T-helper 1 cell treated with Interleukin-12 subunit alpha and Interleukin-12 subunit beta and Interleukin-4 antibody, amounts not matched to agents 30 ng/mL and 1 ng/mL, for 36 hours (primary cell): ENCODE measurements around the gene ASAP2. TPM values are rescaled to one million over a fixed set of nuclear protein-coding genes. Genes with fewer than 3 reads are reported as not detected.

Source experiments
- intact Hi-C: fragments of 100-400 bp; cut with micrococcal nuclease; formaldehyde crosslinking; loops from one replicate; pipeline ENCODE4 v1.15.1; 2024
- total RNA-seq: library from RNA; stranded (reverse); gene quantifications from 2 replicates; pipeline ENCODE4 v1.2.3, GENCODE V29; 2022

ASAP2 gene
- total RNA-seq, 1 donor from 2014 or later: 0.20 TPM

DNA sequence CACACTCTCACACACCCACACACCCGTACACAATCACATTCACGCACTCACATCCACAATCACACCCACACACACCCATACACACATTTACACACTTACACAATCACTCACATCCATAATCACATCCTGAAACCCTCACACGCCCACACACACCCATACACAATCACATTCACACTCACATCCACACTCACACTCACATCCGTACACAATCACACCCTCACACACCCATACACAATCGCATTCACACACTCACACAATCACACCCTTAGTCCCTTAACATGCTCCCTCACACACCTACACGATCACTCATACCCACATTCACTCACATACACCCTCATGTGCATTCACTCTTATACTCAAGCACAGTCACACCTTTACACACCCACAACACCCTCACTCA is 110.9 kb downstream of the ASAP2 start:
- intact Hi-C loops: no loop called here

DNA sequence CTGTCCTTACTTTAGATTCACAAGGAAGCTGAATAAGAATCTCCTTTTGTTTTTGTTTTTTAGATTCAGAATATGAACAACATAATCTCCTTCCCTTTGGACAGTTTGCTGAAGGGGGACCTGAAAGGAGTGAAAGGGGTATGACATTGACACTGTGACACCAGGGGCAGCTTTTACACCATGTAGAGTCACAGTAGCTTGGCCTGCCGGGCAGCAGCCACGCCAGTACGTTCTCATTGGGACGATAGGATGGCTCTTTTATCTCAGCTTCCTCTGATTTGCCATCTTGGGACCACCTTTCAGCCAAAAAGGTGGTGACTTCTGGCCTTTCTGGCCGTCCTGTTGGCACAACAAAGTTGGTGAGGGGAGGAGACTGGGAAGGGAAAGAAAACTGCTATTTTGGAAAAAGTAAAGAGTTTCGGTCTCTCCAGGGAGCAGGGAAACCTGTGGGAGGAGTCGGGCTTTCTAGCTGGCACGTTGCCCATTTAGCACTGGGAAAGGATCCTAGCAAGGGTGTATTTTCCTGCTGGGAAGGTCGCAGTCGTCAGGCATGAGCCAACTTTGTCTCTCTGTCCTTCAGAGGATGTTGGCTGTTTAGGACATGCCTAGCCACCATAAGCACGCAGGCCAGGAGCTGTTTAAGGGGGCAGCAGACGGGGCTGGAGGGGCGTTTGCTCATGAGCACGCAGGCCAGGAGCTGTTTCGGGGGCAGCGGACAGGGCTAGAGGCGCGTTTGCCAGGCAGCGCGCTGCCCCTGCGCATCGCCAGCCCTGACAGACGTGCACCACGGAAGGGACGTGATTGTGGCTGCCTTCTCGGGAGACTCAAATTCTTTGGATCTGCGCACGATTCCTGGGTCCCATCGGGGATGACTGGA is 112.1 kb downstream of the ASAP2 start:
- intact Hi-C loops: no loop called here

DNA sequence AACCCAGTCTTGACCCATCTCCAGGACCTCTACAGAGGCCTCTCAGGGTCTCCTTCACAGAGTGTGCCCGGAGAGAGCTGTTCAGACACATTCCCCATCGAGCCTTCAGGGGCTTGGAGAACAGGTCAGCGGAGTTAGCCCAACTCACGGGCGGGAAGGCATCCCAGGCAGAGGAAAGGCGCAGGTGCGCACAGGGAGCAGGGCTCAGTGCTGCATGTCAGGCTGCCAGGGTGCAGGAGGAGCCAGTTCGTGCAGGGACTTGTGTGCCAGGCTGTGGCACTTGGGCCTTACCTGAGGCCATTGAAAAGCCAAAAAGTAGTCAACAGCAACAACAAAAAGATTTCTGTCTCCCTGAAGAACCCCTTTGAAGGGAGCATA is 112.7 kb downstream of the ASAP2 start:
- intact Hi-C loops: no loop called here

DNA sequence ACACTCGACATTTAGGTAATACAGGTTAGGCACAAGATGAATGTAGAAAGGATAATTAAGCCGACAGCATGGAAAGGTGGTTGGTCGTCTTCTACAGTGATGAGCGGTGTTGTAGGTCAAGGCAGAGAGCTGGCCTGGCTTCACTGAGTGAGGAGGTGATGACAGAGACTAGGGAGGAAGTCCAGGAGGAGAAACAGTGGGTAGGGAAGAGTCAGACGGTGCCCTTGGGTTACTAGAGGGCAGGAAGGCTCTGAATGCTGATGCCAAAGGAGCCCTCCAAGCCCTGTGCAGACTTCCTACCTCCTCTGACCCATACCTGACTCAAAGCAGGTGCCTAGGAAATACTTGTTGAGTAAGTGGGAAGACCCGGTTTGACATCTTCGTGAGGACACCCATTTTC is 116.0 kb downstream of the ASAP2 start:
- intact Hi-C loops: no loop called here

DNA sequence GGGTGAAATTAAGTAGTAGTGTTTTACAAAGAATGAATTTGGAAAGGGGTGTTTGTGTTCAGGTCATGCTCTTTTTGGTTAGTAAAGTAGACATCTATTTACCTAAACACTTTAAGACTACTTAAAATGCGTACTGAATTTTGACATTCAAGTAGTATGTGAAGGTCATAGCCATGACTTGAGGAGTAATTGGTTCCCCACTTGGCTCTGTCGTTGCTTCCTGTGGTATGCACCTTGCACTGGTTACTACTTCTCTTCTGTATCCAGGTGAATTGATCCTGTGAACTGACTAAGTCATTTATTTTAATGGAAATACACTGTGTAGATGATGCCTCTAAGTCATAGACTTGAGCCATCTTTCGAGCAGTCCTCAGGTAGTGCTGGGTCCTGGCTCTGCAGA is 118.8 kb downstream of the ASAP2 start:
- intact Hi-C loops: no loop called here

DNA sequence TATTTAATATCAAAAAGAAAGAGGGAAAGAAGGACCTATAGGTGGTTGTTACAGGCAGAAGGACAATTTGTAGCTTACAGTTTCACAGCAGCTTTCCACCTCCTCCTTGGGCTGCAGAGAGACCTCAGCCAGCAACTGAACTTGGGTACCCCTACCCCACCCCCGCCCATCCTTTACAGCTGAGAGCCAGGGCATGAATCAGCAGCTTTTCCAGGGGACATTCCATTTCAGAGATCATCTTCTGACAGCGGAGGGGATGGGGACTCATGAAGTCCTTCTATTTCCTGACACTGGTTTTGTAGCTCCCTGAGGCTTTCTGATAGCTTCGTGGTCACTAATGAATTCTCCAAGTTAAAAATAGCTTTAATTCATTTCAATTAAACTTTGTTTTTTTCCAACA is 120.4 kb downstream of the ASAP2 start:
- intact Hi-C loops: no loop called here

GRCh38 chr2:9327873-9328352 is 121.3 kb downstream of the ASAP2 start:
- intact Hi-C loops: no loop called here

DNA sequence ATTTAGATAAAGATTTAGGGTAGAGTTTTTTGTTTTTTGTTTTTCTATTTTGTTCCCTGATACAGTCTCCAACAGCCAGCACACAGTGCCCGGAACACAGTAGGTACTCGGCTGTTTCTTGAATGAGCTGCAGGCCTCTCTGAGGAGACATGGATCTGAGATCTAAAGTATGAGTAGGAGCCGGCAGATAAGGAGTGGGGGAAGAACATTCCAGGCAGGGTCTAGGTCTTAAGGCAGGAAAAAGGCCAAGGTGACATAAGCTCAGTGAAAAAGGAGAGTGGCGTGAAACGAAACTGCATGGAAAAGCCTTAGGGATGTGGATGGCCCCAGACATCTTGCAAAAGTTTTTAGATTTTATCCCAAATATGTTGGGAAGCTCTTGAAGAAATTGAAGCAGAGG is 122.3 kb downstream of the ASAP2 start:
- intact Hi-C loops: no loop called here

DNA sequence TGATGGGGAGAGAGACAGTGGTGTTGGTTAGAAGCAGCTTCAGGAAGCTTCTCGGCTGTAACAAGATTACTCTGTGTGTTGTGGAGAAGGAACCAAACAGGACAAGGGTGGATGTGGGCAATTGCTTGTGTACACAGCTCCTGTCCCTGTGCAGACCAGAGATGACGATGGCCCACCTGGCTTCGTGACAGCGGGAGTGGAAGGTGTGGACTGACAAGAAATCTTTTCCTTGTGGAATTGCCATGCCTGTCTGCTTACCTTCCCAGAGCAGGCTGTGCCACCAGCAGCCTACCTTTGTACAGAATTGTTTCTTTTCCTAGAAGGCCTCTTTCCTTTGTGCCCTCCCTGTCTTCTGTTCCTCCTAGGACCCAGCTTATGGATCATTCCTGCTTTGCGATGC is 122.9 kb downstream of the ASAP2 start:
- intact Hi-C loops: no loop called here

- intact Hi-C loops: no loop called here
Measured at GRCh38 chr2:9330612-9331270, 124.1 kb downstream of the ASAP2 start.

DNA sequence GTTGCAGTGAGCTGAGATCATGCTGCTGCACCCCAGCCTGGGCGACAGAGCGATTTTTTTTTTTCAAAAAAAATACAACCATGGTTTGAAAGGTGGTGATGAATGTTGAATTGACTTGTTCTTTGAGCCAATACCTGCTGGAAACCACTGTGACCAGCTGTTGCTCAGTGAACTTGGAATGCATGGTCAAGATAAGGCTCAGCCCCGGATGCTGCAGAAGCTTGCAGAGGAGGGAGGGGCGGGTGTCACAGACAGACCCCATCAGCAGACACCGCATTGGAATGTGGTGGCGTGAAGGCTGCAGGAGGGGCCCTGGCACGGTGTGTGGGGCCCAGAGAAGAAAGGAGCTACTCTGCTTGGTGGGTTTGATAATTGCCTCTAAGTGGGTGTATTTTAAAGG is 125.1 kb downstream of the ASAP2 start:
- intact Hi-C loops: no loop called here

DNA sequence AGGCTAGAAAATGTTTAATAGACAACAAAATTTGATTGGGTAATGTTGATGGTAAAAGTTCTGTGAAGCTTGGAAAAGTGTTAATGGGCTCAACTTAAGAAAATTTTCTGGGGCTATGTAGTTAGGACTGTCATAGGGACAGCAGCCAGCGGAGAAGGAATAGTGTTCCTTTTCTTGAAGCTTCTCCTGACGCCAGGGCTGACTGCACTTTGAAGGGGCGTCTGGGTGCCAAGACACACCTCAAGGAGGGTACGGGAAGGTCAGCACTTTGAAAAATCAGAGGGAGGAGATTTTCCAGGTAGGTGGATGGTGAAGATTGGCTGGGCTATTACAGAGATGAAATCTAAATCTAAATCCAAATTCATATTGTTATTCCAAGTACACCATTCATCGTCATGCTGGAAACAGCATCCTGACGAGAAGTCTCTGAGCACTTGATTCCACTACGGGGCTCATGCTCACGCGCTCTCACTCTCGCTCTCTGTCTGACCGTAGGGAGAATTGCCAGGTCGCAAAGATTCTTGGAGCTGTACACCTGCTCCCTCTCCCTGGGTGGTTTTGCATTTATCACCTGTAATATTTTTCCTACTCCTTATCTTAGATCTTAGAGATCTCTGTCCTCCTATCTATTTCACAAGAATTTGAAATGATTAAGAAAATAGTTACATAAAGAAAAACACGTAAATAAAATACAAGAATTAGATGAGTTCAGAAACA is 125.7 kb downstream of the ASAP2 start:
- intact Hi-C loops: no loop called here

DNA sequence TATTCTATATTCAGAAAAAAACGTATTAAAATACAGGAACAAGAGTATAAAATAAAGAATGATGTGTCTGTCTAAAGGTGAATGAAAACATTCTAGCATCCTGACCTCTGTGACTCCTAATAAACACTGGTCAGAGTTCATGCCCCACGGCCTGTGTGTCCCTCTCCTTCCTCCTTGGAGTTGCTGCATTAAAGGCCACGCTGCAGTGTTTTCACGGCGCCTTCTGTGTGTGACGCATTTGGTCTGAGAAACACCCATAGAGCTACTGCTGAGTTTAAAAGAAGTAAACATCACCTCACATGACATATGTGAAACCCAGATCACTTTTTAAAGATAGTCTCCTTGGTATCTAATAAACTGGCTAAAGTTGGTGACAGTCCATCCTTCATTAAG is 126.2 kb downstream of the ASAP2 start:
- intact Hi-C loops: no loop called here

DNA sequence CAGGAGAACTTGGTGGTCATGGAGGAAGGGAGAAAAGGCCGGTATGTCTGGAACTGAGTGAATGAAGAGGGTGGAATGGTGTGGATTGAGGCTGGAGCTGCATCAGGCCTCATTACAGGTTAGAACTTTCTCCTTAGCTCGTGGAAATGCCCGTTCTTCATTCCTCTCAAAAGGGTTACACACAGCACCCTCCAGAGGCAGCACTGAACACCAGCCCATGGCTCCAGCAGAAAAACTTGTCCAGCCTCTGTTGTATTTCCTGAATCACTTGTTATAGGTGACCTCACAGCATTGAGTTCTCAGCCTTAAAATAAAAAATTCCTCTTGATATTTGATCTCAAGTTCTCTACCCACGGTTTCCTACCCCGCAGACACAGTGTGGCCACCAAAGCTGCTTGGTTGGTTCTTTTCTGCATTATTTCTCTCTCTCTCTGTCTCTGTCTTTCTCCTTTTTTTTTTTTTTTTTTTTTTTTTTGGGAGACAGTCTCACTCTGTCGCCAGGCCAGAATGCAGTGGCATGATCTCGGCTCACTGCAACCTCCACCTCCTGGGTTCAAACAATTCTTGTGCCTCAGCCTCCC is 127.1 kb downstream of the ASAP2 start:
- intact Hi-C loops: no loop called here

- intact Hi-C loops: no loop called here
Measured at GRCh38 chr2:9334761-9335160, 128.1 kb downstream of the ASAP2 start.

- intact Hi-C loops: no loop called here
Measured at GRCh38 chr2:9335322-9335832, 128.8 kb downstream of the ASAP2 start.

DNA sequence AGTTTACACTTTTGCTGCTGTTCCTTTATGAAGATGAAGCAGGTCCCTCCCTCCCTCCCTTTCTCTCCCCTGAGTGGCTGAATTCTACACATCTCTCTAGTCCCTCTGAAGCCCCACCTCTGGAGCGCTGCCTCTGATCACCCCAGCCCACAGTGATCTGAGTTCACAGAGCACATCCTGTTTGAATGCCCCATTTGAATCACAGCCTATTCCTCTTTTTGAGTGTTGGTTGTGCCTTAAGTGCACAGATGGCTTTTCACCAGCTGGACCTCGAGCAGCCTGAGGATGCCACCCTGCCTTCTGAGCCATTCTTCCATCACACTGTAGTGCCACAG is 129.6 kb downstream of the ASAP2 start:
- intact Hi-C loops: no loop called here

GRCh38 chr2:9336576-9337314 is 130.1 kb downstream of the ASAP2 start:
- intact Hi-C loops: no loop called here

- intact Hi-C loops: no loop called here
Measured at GRCh38 chr2:9337901-9338300, 131.3 kb downstream of the ASAP2 start.

DNA sequence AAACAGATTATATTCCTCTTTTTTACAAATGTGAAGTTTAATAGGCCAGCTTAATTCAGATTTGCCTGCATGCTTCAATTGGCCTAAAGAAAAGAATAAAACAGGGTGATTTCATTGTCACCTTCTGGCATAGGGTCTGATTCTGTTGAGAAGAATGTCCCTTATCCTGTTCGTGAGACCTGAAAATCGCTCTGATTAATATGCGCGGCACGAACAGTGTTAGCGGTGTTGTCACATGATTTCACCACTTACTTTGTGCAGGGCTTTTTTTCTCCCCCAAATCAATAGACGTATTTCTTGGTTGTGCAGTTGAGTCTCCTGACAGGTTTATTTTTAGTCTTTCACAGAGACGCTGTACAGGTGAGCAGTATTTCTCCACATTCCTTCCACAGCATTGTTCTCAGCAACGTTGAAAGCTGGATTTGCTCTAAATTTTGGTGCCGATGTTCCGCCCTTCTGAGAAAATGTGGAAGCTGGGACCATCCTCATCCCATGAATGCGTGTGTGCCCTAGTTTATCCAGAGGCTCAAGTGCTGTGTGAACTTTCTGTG is 134.8 kb downstream of the ASAP2 start:
- intact Hi-C loops: no loop called here

GRCh38 chr2:9342659-9343058 is 136.0 kb downstream of the ASAP2 start:
- intact Hi-C loops: no loop called here
